Nephron progenitor cell (in vitro differentiated cells): ENCODE measurements around the gene SLC35E4.

Experiments used
- DNase-seq: peaks from one replicate; pipeline ENCODE4 v3.0.0; 2021
- H3K27ac Mint-ChIP-seq: 2 replicates; pipeline ENCODE4 v1.8.0; 2021; ENCODE audit warnings: mild to moderate bottlenecking, moderate library complexity, mixed read lengths
- H3K27me3 Mint-ChIP-seq: 2 replicates; pipeline ENCODE4 v1.8.0; 2021; ENCODE audit warnings: mild to moderate bottlenecking, low read depth, mixed read lengths; ENCODE audit not compliant: poor library complexity
- H3K36me3 Mint-ChIP-seq: 2 replicates; pipeline ENCODE4 v1.8.0; 2021; ENCODE audit warnings: low read depth, mixed read lengths
- H3K4me1 Mint-ChIP-seq: 2 replicates; pipeline ENCODE4 v1.8.0; 2021; ENCODE audit warnings: mixed read lengths
- H3K4me3 Mint-ChIP-seq: 2 replicates; pipeline ENCODE4 v1.8.0; 2021; ENCODE audit warnings: mild to moderate bottlenecking, moderate library complexity, mixed read lengths
- H3K9me3 Mint-ChIP-seq: 2 replicates; pipeline ENCODE4 v1.8.0; 2021; ENCODE audit warnings: mild to moderate bottlenecking, moderate library complexity, mixed read lengths
- CTCF ChIP-seq: fragments of 200-600 bp; sonication (generic); IDR thresholded peaks from 2 replicates; pipeline ENCODE4 v1.5.0; 2021; ENCODE audit warnings: antibody characterized with exemption

Gene SLC35E4

DNA sequence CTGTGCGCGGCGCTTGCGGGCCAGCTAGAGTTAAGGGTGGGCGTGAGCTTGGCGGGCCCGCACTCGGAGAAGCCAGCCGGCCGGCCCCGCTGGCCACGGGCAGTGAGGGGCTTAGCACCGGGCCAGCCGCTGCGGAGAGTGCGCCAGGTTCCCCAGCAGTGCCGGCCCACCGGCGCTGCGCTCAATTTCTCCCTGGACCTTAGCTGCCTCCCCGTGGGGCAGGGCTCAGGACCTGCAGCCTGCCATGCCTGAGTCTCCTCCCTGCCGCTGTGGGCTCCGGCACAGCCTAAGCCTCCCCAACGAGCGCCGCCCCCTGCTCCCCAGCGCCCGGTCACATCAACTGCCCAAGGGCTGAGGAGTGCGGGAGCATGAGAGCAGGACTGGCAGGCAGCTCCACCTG is 38.7 kb upstream of the SLC35E4 start:
- no peak for DNase-seq
- Mint-ChIP-seq H3K27me3 (peaks cover 34% of the 10 kb centered on the region), H3K4me1 (peaks cover 1% of the 10 kb centered on the region), H3K27ac (no peak overlapping the region), H3K4me3 (no peak overlapping the region), H3K36me3 (no peaks in the 10 kb centered on the region), H3K9me3 (no peaks in the 10 kb centered on the region)
- TF ChIP-seq CTCF = no peak

DNA sequence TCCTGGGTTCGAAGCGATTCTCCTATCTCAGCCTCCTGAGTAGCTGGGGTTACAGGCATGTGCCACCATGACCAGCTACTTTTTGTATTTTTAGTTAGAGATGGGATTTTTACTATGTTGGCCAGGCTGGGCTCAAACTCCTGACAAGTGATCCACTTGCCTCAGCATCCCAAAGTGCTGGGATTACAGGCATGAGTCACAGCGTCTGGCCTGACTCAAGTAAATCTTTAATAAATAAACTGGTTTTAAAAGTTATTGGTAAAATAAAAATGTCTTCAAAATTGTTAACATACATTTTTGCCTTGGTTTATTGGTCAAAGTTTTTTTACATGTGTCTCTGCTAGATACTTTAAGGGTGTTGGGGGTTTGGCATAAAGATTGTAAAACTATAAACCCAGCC is 36.6 kb upstream of the SLC35E4 start:
- Mint-ChIP-seq H3K4me1 (peaks cover 4% of the 10 kb centered on the region), H3K27me3 (peaks cover 22% of the 10 kb centered on the region), H3K36me3 (no peaks in the 10 kb centered on the region), H3K27ac (no peak overlapping the region), H3K9me3 (no peaks in the 10 kb centered on the region), H3K4me3 (no peak overlapping the region)
- TF ChIP-seq CTCF = no peak
- DNase-seq = no peak

GRCh38 chr22:30600921-30601320 is 34.7 kb upstream of the SLC35E4 start:
- no peak for TF ChIP-seq CTCF
- H3K27ac Mint-ChIP-seq = peak overlapping the region; percentile 32
- no peaks in the 10 kb centered on the region for H3K36me3 Mint-ChIP-seq
- no peak overlapping the region for H3K4me3 Mint-ChIP-seq
- no peak for DNase-seq
- H3K9me3 Mint-ChIP-seq = no peaks in the 10 kb centered on the region
- H3K27me3 Mint-ChIP-seq = peaks cover 7% of the 10 kb centered on the region
- peaks cover 12% of the 10 kb centered on the region for H3K4me1 Mint-ChIP-seq

GRCh38 chr22:30601464-30601863 is 34.1 kb upstream of the SLC35E4 start:
- H3K4me3 Mint-ChIP-seq = no peak overlapping the region
- TF ChIP-seq CTCF = no peak
- H3K36me3 Mint-ChIP-seq = no peaks in the 10 kb centered on the region
- no peaks in the 10 kb centered on the region for H3K9me3 Mint-ChIP-seq
- peaks cover 4% of the 10 kb centered on the region for H3K27me3 Mint-ChIP-seq
- H3K4me1 Mint-ChIP-seq = peaks cover 17% of the 10 kb centered on the region
- no peak overlapping the region for H3K27ac Mint-ChIP-seq
- DNase-seq = no peak

DNA sequence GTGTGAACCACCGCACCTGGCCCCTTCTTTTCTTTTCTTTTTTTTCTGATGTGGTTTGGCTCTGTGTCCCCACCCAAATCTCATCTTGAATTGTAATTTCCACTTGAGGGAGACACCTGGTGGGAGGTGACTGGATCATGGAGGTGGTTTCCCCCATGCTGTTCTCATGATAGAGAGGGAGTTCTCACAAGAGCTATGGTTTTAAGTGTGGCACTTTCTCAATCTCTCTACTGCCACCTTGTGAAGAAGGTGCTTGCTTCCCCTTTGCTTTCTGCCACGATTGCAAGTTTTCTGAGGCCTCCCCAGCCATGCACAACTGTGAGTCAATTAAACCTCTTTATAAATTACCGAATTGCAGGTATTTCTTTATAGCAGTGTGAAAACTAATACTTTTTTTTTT is 33.5 kb upstream of the SLC35E4 start:
- no peak for DNase-seq
- Mint-ChIP-seq H3K36me3 (no peaks in the 10 kb centered on the region), H3K27ac (no peak overlapping the region), H3K27me3 (peaks cover 4% of the 10 kb centered on the region), H3K9me3 (no peaks in the 10 kb centered on the region), H3K4me1 (peaks cover 23% of the 10 kb centered on the region), H3K4me3 (no peak overlapping the region)
- peak; percentile 12 for TF ChIP-seq CTCF

GRCh38 chr22:30603801-30604200 is 31.8 kb upstream of the SLC35E4 start:
- TF ChIP-seq CTCF = no peak
- Mint-ChIP-seq H3K4me3 (no peak overlapping the region), H3K27me3 (peaks cover 4% of the 10 kb centered on the region), H3K9me3 (no peaks in the 10 kb centered on the region), H3K36me3 (no peaks in the 10 kb centered on the region), H3K27ac (no peak overlapping the region), H3K4me1 (peaks cover 40% of the 10 kb centered on the region)
- no peak for DNase-seq
